ENCODE measurements around the gene ATRN.
A peak's percentile ranks its signal among the peaks of the same experiment; 100 is the strongest.

ATRN gene

DNA sequence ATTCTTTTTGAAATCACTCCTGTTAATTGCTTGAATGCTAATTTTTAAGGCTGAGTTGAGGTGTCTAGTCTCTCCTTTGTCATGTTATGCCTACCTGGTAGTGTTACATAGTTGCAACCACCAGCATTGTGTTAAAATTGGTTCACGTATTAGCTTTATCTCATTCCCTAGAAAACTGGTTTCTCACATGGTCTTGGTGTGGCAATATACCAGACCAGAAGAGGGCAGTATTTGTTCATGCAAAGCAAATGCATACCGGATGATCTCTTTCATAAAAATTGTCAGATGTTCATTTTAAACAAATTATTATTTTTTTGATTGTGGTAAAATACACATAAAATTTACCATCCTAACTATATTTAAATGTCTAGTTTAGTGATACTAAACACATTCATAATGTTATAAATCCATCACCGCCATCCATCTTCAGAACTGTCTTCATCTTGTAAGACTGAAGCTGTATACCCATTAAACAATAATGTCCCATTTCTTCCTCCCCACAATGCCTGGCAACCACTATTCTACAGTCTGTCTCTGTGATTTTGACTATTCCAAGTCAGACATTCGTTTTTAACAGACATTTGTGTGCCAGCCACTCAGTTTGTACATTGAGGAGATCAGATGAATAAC lies 92.8 kb downstream of the ATRN start:
- TF ChIP-seq, protein P1, sequence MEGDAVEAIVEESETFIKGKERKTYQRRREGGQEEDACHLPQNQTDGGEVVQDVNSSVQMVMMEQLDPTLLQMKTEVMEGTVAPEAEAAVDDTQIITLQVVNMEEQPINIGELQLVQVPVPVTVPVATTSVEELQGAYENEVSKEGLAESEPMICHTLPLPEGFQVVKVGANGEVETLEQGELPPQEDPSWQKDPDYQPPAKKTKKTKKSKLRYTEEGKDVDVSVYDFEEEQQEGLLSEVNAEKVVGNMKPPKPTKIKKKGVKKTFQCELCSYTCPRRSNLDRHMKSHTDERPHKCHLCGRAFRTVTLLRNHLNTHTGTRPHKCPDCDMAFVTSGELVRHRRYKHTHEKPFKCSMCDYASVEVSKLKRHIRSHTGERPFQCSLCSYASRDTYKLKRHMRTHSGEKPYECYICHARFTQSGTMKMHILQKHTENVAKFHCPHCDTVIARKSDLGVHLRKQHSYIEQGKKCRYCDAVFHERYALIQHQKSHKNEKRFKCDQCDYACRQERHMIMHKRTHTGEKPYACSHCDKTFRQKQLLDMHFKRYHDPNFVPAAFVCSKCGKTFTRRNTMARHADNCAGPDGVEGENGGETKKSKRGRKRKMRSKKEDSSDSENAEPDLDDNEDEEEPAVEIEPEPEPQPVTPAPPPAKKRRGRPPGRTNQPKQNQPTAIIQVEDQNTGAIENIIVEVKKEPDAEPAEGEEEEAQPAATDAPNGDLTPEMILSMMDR (IDR thresholded peaks at IDR 0.05; ENCODE audit: low read depth, low read length, missing control alignments), result peak; percentile 67
- peak; percentile 36 for DNase-seq (ENCODE audit: extremely low read depth, low read depth)
- no peak overlapping the region for H3K4me3 ChIP-seq (replicated peaks; ENCODE audit: low read depth, low read length)

DNA sequence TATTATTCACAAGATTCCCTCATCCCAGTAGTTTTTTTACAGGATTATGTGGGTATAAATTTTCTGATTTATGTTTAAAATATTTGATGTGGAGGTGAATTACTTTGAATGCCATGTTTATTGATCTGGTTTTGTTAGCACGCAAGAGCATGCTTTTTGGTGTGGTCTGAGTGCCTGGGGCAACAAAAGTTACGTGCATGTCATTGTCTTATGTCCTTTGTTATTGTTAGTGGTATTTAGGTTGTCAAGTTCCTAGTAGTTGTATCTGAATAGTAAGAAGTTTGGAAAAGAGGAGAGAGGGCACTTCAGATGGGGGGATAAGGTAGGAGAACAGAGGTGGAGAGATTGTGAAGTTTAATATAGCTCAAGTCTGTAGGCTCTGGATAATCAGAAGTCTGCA lies 95.0 kb downstream of the ATRN start:
- no peak for DNase-seq (ENCODE audit: extremely low read depth, low read depth)
- no peak overlapping the region for H3K4me3 ChIP-seq (replicated peaks; ENCODE audit: low read depth, low read length)
- TF ChIP-seq, protein P1 (IDR thresholded peaks at IDR 0.05; ENCODE audit: low read depth, low read length, missing control alignments), result no peak

DNA sequence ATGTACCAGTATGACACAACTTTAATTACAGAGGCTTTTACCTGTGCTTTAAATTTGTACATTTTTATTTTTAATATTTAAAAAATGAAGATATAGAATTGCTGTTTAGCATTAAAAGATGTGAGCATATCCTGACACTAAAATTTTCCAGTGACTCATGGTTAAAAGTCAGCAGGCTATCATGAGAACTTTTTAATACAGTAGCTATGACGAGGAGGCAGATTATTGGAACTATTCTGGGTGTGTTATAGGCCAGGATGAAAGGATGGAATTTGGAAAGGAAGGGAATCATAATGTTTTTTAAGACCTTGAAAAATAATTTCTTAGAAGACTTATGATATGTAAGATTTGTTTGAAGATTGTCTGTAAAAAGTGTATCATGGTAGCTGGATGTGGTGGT lies 101.3 kb downstream of the ATRN start:
- no peak overlapping the region for H3K4me3 ChIP-seq (replicated peaks; ENCODE audit: low read depth, low read length)
- TF ChIP-seq, protein P1 (IDR thresholded peaks at IDR 0.05; ENCODE audit: low read depth, low read length, missing control alignments), result no peak
- DNase-seq (ENCODE audit: extremely low read depth, low read depth), result no peak

DNA sequence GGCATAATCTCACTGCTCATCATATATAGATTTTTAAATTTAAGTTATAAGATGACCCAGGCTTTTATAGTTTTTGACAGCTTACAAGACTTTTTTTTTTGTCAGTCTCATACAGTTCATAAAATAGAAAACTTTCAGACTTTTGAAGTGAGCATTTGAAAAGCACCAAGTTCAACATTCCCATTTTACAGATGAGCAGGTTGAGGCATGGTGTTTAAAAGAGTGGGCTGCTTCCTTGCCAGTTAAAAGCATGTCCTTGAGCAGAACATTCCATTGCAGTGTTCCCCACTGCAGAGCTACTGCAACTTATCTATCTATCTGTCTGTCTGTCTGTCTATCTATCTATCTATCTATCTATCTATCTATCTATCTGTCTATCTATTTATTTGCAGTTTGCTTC lies 105.5 kb downstream of the ATRN start:
- DNase-seq (ENCODE audit: extremely low read depth, low read depth), result no peak
- H3K4me3 ChIP-seq (replicated peaks; ENCODE audit: low read depth, low read length), result no peak overlapping the region
- TF ChIP-seq, protein P1 (IDR thresholded peaks at IDR 0.05; ENCODE audit: low read depth, low read length, missing control alignments), result no peak

DNA sequence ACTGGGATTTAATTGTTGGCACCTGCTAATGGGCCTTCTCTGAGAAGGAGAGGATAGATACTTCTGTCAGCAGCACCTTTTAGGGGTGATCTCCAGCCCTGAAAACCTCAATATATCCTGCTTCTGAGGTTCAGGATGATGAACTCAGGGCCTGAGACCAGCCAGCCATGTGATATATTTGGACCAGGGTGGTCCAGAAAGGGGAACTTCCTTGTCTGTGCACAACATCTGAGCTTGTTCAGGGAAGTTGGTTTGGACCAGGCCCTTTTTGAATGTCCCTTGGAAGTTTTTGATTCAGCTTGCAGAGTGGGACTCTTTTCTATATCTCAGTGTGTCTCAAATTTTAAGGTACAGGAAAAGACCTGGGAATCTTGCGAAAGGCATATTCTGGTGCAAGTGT lies 106.5 kb downstream of the ATRN start:
- DNase-seq (ENCODE audit: extremely low read depth, low read depth), result no peak
- TF ChIP-seq, protein P1 (IDR thresholded peaks at IDR 0.05; ENCODE audit: low read depth, low read length, missing control alignments), result no peak
- H3K4me3 ChIP-seq (replicated peaks; ENCODE audit: low read depth, low read length), result no peak overlapping the region

DNA sequence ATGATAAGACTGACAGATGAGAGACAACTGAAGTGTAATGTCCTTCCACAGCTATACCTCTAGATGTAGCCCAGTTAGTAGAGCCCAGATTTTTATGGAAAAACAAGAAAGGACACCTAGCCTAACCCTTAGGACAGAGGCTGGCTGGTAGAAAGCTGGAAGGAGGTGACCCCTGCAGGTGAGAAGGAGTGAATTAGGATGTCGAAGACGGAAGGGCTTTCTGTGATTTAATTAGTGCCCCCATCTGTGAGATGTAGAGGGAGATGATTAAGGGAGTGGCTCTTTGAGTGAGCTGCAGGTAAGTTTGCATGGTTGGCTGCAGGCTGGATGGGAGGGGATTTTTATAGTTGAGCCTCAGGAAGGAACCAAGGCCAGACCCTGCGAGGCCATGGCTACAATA lies 109.6 kb downstream of the ATRN start:
- H3K4me3 ChIP-seq (replicated peaks; ENCODE audit: low read depth, low read length), result no peak overlapping the region
- TF ChIP-seq, protein P1 (IDR thresholded peaks at IDR 0.05; ENCODE audit: low read depth, low read length, missing control alignments), result no peak
- DNase-seq (ENCODE audit: extremely low read depth, low read depth), result no peak

DNA sequence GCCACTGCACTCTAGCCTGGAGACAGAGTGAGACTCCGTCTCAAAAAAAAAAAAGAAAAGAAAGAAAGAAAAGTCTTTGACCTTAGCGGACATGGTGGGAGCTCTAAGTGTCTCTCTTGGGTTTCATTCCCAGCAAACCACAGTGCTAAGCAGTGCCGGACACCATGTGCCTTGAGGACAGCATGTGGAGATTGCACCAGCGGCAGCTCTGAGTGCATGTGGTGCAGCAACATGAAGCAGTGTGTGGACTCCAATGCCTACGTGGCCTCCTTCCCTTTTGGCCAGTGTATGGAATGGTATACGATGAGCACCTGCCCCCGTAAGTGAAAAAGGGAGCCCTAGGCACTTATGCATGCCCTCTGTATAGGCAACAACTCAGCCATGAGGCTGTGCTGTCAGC lies 112.9 kb downstream of the ATRN start:
- TF ChIP-seq, protein P1 (IDR thresholded peaks at IDR 0.05; ENCODE audit: low read depth, low read length, missing control alignments), result no peak
- no peak overlapping the region for H3K4me3 ChIP-seq (replicated peaks; ENCODE audit: low read depth, low read length)
- DNase-seq (ENCODE audit: extremely low read depth, low read depth), result no peak

Measured in HFF-Myc (cell line).